C4-2B (cell line): ENCODE data around the gene SAMD13.
"Not testable (repeated sequence)": the region's sequence is repeated elsewhere in the genome, so short reads cannot be mapped to it uniquely, and the experiment has no call there.

Experiments
- H3K27ac ChIP-seq: fragments of 450-650 bp; 2 replicates; pipeline ENCODE4 v1.5.1; 2017
- ZFX ChIP-seq: fragments of 450-650 bp; IDR thresholded peaks from 2 replicates; pipeline ENCODE4 v1.6.1; 2017
- TF ChIP-seq, protein P1 (sequence below): fragments of 450-650 bp; conservative IDR thresholded peaks from 2 replicates; pipeline ENCODE4 v1.5.1; 2017; ENCODE audit warnings: mild to moderate bottlenecking

SAMD13 gene

DNA sequence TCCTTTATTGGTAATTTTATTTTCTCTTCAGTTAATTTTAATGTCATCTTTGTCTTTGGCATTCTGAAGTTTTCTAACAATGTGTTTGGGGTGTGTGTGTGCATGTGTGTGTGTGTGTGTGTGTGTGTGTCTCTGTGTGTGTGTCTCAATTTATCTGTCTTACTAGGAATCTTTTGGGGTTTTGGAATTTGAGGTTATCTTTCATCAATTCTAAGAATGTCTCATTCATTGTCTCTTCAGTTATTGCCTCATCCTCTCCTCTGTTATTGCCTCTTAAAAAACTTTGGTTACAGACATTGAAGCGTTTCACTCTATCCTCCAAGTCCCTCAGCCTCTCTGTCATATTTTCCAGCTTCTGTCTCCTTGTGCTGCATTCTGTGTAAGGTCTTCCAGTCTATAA lies 18.1 kb upstream of the SAMD13 start:
- TF ChIP-seq, protein P1, sequence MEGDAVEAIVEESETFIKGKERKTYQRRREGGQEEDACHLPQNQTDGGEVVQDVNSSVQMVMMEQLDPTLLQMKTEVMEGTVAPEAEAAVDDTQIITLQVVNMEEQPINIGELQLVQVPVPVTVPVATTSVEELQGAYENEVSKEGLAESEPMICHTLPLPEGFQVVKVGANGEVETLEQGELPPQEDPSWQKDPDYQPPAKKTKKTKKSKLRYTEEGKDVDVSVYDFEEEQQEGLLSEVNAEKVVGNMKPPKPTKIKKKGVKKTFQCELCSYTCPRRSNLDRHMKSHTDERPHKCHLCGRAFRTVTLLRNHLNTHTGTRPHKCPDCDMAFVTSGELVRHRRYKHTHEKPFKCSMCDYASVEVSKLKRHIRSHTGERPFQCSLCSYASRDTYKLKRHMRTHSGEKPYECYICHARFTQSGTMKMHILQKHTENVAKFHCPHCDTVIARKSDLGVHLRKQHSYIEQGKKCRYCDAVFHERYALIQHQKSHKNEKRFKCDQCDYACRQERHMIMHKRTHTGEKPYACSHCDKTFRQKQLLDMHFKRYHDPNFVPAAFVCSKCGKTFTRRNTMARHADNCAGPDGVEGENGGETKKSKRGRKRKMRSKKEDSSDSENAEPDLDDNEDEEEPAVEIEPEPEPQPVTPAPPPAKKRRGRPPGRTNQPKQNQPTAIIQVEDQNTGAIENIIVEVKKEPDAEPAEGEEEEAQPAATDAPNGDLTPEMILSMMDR: no peak
- TF ChIP-seq ZFX: no peak
- no peak overlapping the region for H3K27ac ChIP-seq

DNA sequence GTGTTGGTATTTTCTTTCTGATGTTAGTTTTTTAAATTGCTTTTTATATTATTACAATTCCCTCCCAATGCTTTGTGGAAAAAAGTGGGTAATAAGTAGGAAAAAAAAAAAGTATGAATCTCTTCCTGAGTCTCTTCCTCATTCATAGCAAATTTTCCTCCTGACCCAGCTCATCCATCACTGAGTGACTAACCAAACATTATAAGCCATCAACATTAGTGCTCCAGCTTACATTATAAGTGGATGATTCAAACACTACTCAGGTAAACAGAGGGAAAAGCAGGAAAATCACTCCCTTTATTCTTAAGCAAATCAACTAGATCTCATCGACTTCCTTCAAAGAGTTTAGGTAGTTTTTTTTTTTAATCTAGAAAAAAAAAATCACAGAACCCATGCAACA lies 15.4 kb upstream of the SAMD13 start:
- H3K27ac ChIP-seq: no peak overlapping the region
- TF ChIP-seq, protein P1: no peak
- TF ChIP-seq ZFX: no peak

DNA sequence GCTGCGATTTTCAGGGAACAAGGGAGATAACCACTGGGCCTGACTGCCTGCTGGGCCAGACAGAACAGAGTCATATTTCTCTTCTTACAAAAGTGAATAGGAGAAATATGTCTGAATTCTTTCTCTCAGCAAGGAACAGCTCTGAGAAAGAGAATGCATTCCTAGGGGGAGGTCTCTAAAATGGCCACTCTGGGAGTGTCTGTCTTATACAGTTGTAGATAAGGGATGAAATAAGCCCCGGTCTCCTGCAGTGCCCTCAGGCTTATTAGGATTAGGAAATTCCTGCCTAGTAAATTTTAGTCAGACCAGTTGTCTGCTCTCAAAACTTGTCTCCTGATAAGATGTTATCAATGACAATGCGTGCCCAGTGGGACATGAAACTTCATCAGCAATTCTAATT lies 14.1 kb upstream of the SAMD13 start:
- not testable (repeated sequence) for H3K27ac ChIP-seq

DNA sequence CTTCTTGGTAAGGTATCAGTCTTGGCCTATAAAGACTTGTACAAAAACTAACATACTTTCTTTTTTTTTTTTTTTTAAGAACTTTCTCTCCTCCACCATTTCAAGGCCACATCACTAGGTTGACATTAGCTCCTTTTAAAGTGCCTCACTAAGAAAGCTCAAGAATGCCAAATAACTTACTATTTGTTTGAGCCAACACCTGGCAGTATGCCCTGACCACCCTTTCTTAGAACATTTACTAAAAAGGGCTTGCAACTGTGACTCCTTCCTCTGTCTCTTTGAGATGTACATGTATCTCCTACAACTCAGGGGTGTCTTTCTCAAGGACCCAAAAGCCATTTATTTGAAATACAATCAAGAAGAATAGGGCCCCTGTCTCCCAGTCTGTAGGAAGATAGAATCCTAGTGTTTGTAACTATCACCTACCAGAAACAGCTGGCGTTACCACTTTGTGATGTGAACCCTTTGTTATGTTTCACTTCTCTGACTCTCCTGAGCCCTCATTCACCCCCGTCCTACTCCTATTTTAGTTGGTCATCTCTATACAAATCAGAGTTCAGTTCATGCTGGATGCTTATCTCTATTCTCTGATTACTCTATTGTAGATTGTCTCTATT lies 12.2 kb upstream of the SAMD13 start:
- H3K27ac ChIP-seq: no peak overlapping the region
- TF ChIP-seq ZFX: no peak
- TF ChIP-seq, protein P1: no peak

DNA sequence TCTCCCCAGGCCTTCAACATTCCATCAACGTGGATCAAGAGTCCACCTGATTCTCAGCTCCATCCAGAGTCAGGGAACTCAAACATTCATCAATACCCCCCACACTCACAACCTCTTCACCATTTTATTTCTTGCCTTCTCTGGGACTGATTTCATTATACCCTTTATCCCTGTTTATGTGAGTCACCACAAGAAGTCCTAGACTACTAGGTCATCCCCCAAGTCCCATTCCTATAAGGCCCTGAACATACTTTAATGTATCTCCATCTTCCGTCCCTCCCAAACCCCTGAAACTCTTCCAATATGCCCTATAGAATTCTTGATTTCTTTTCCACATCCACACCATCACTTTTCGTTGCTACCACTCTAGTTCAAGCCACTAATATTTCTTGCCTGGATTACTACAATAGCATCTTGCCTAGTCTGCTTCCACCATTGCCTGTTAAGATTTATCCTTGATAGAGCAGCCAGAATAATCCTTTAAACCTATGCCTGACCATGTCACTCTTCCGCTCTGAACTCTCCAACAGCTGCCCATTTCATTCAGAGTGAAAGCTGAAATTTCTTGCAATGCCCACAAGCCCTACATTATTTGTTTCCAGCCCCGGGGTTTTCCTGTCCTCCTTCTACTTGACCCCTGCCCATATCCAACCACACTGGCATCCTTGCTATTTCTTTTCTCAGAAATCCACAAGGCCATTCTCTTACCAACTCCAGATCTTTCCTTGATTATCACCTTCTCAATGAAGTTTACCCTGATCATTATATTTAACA lies 9.4 kb upstream of the SAMD13 start:
- no peak for TF ChIP-seq ZFX
- H3K27ac ChIP-seq: no peak overlapping the region

DNA sequence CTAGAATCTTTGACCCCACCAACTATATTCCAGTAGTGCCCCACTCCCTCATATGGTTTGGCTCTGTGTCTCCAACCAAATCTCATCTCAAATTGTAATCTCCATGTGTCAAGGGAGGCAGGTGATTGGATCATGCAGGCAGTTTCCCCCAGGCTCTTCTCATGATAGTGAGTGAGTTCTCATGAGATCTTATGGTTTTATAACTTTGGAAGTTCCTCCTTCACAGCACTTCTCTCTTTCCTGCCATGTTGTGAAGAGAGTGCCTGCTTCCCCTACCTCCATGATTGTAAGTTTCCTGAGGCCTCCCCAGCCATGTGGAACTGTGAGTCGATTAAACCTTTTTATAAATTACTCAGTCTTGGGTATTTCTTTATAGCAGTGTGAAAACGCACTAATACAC lies 7.7 kb upstream of the SAMD13 start:
- TF ChIP-seq, protein P1: no peak
- TF ChIP-seq ZFX: no peak
- H3K27ac ChIP-seq: no peak overlapping the region

DNA sequence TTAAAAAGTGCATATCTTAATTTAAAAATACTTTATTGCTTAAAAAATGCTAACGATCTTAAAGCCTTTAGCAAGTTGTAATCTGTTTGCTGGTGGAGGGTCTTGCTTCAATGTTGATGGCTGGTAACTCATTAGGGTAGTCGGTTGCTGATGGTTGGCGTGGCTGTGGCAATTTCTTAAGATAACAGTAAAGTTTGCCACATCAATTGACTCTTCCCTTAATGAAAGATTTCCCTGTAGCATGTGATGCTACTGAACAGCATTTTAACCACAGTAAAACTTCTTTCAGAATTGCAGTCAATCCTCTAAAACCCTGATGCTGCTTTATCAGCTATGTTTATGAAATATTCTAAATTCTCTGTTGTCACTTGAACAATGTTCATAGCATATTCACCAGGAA lies 6.8 kb upstream of the SAMD13 start:
- H3K27ac ChIP-seq: no peak overlapping the region

DNA sequence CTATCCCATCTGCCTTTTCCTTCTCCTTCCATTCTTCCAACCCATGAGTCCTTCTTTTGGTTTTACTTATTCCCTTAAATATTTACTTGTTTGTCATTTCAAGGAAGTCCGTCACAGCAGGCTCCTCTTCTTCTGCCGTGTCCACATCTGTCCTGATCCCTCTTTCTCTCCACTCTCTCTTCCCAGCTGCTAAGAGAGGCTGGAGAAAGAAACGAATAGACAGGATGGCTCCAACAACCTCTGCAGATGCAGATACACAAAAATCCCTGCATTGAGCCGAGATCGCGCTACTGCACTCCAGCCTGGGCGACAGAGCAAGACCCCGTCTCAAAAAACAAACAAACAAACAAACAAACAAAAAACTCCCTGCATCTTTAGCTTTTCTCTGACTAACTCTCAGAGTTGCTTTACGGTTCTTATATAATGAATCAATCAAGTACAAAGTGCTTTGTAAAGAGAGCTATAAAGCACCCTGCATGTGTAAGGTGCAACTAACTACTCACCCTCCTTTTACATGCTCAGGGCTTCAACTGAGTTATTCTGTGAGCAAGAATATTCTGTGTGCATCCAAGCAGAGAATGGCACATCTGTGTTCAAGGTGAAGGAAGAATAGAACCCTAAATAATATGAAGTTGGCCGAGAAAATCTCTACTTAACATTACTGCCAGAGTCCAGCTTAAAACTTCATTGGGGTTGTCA lies 3.8 kb upstream of the SAMD13 start:
- H3K27ac ChIP-seq: peak overlapping the region; percentile 97; the same call in 1 of the 2 replicates
- TF ChIP-seq, protein P1: no peak
- TF ChIP-seq ZFX: no peak

More for the DNA sequence above, 6.8 kb upstream of the SAMD13 start:
- TF ChIP-seq, protein P1: no peak
- TF ChIP-seq ZFX: no peak
